HepG2 (cell line): ENCODE data around the gene TBC1D32. TPM values are rescaled to one million over a fixed set of nuclear protein-coding genes. Genes with fewer than 3 reads are reported as not detected.
"Not testable (repeated sequence)": the region's sequence is repeated elsewhere in the genome, so short reads cannot be mapped to it uniquely, and the experiment has no call there.

Source experiments
- ATAC-seq: fragments of 200-7000 bp; cut with Tn5 transposase; 3 replicates; pipeline ENCODE4 v1.9.1; 2020; ENCODE audit warnings: mild to moderate bottlenecking, moderate library complexity
- BruUV-seq: library from RNA; stranded (reverse); fragments of 400-500 nt; replicated peaks from 2 replicates; lab custom pipeline; 2021; lab: Mats Ljungman, UMichigan
- CTCF ChIA-PET: fragments of 300-600 bp; formaldehyde crosslinking; extraction: SDS; loops from one replicate; lab custom pipeline; 2021; ENCODE audit warnings: low total read pairs, inconsistent platforms, low intra/inter-chr PET ratio; lab: Yijun Ruan, JAX
- POLR2A ChIA-PET: fragments of 350-600 bp; sonication (Branson Sonifier 250); formaldehyde crosslinking; loops from one replicate; lab custom pipeline; 2020; ENCODE audit warnings: antibody characterized with exemption, inconsistent platforms; lab: Yijun Ruan, JAX
- DNase-seq: peaks from one replicate; pipeline ENCODE4 v3.0.0-alpha.2; 2015; ENCODE audit warnings: low spot score
- FAIRE-seq: peaks from 3 replicates; lab custom pipeline; 2011; peaks lifted over from hg19 to GRCh38; lab: Jason Lieb, UNC
- H2AFZ ChIP-seq: one replicate; pipeline ENCODE4 v1.6.1; 2011; ENCODE audit warnings: low read length, inconsistent platforms
- H3K27ac ChIP-seq: fragments of 300-600 bp; 3 replicates; pipeline ENCODE4 v1.8.0; 2011; ENCODE audit warnings: mixed run types, mild to moderate bottlenecking, mixed read lengths, low read length, inconsistent platforms; ENCODE audit not compliant: insufficient read depth; ENCODE audit errors: extremely low read length
- H3K27me3 ChIP-seq, 2 experiments: fragments of 200-600 bp in 1 of 2; 2 replicates in 1 of 2; 3 replicates in 1 of 2; pipeline versions ENCODE4 v1.6.0 to v1.8.0; 2011; ENCODE audit warnings: low read length in 2 of 2, mild to moderate bottlenecking in 2 of 2, moderate library complexity in 2 of 2, inconsistent platforms in 1 of 2; ENCODE audit not compliant: insufficient read depth in 2 of 2, control insufficient read depth in 1 of 2
- H3K36me3 ChIP-seq, 2 experiments: fragments of 200-600 bp in 1 of 2; replicated peaks in 1 of 2; 2 replicates in 1 of 2; 3 replicates in 1 of 2; pipeline versions ENCODE4 v1.5.1 to v1.8.0; 2011; ENCODE audit warnings: low read length in 2 of 2, inconsistent platforms in 1 of 2; ENCODE audit not compliant: insufficient read depth in 2 of 2, control insufficient read depth in 1 of 2
- H3K4me1 ChIP-seq: 2 replicates; pipeline ENCODE4 v1.5.1; 2012; ENCODE audit warnings: low read length, inconsistent platforms; ENCODE audit not compliant: insufficient read depth
- H3K4me2 ChIP-seq: 2 replicates; pipeline ENCODE4 v1.6.0; 2011; ENCODE audit warnings: low read depth, low read length, inconsistent platforms
- H3K4me3 ChIP-seq, 3 experiments: fragments of 200-600 bp in 1 of 3; sonication (generic), shearing (Covaris generic) in 1 of 3; replicated peaks in 1 of 3; 2 replicates each; pipeline ENCODE4 v1.5.1; 2011 to 2016; ENCODE audit warnings: low read length in 3 of 3, inconsistent platforms in 2 of 3, low read depth in 2 of 3, mild to moderate bottlenecking in 2 of 3, control low read depth in 1 of 3, mixed read lengths in 1 of 3; ENCODE audit not compliant: insufficient read depth in 1 of 3
- H3K79me2 ChIP-seq: one replicate; pipeline ENCODE4 v1.6.1; 2011; ENCODE audit warnings: low read length, inconsistent platforms; ENCODE audit not compliant: insufficient read depth
- H3K9ac ChIP-seq: 2 replicates; pipeline ENCODE4 v1.6.0; 2011; ENCODE audit warnings: mild to moderate bottlenecking, low read depth, low read length, inconsistent platforms; ENCODE audit not compliant: insufficient read depth
- H3K9me3 ChIP-seq: 2 replicates; pipeline ENCODE4 v1.5.1; 2012; ENCODE audit warnings: mild to moderate bottlenecking, low read length
- H4K20me1 ChIP-seq: 2 replicates; pipeline ENCODE4 v1.6.0; 2011; ENCODE audit warnings: inconsistent platforms, mild to moderate bottlenecking, low read length, moderate library complexity; ENCODE audit not compliant: insufficient read depth
- WGBS: methylation state at CpG from one replicate; pipeline ENCODE4 v1.1.6; 2017; ENCODE audit warnings: low lambda C conversion rate; 5-methylcytosine and 5-hydroxymethylcytosine counted together
- in situ Hi-C: cut with HindIII; loops from 2 replicates; pipeline ENCODE4 v1.10.0; 2017; ENCODE audit warnings: low pct_unique_long_range_greater_than_20kb; ENCODE audit not compliant: extremely low pct_ligation_motif_present
- intact Hi-C: fragments of 100-400 bp; cut with micrococcal nuclease; formaldehyde crosslinking; loops from one replicate; pipeline ENCODE4 v1.10.0; 2022; ENCODE audit not compliant: unreplicated experiment
- polyA plus RNA-seq, 8 experiments: library from polyadenylated mRNA; depleted of rRNA in 3 of 8; stranded (reverse) in 7 of 8; unstranded in 1 of 8; fragments of >200 nt; fragmentation: Illumina TruSeq in 4 of 8; extraction: Trizol in 4 of 8; gene quantifications; 2 replicates each; pipeline versions ENCODE4 v1.2.1 to v1.2.3, GENCODE V29; 2011 to 2016; ENCODE audit warnings: low read depth in 4 of 8, missing spikeins in 1 of 8, mixed read lengths in 1 of 8; ENCODE audit not compliant: insufficient read depth in 1 of 8
- total RNA-seq, 5 experiments: library from RNA; depleted of rRNA; stranded (reverse); fragments of >200 nt; fragmentation: Illumina TruSeq; extraction: Trizol; gene quantifications; 2 replicates each; pipeline ENCODE4 v1.2.3, GENCODE V29; 2016; ENCODE audit warnings: low read depth in 1 of 5
- TF ChIP-seq, protein P1 (sequence below): sonication (generic); formaldehyde crosslinking; IDR thresholded peaks from 2 replicates; pipeline ENCODE4 v1.4.0; 2020; ENCODE audit warnings: missing genetic modification reagents

The TBC1D32 gene
- total and polyA plus RNA-seq, 2 of the 13 experiments (the other 11 are each of a cell fraction or from before 2014, with no cell fraction given): 2.0 to 4.8 TPM

DNA sequence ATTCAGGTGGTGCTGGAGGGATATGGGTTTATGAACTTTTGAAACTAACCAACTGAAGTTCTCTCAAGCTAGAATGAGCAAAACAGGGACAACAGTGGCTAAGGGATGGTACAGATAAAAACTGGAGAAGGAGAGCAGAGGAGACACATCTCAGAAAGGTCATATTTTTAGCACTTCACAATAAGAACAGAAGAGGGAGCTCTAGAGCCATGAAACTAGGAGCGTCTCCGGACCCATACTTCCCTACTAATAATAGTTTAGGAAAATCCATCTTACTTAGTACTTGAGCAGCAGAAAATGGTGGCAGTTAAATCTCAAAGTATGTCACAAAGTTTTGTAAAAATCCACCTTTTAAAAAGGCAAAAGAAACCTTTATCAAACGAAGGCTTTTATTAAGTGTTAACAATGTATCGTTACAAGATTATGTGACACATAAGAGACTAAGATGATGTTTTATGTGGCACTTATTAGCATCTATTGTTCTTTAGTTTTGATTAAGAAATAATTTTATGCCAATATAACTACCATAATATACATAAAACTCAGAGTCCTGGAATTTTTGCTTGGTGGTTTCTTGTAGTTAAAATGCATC lies 278.6 kb downstream of the TBC1D32 start (continued):
- TF ChIP-seq, protein P1, sequence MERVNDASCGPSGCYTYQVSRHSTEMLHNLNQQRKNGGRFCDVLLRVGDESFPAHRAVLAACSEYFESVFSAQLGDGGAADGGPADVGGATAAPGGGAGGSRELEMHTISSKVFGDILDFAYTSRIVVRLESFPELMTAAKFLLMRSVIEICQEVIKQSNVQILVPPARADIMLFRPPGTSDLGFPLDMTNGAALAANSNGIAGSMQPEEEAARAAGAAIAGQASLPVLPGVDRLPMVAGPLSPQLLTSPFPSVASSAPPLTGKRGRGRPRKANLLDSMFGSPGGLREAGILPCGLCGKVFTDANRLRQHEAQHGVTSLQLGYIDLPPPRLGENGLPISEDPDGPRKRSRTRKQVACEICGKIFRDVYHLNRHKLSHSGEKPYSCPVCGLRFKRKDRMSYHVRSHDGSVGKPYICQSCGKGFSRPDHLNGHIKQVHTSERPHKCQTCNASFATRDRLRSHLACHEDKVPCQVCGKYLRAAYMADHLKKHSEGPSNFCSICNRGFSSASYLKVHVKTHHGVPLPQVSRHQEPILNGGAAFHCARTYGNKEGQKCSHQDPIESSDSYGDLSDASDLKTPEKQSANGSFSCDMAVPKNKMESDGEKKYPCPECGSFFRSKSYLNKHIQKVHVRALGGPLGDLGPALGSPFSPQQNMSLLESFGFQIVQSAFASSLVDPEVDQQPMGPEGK (CRISPR knock-in tag): no peak

DNA sequence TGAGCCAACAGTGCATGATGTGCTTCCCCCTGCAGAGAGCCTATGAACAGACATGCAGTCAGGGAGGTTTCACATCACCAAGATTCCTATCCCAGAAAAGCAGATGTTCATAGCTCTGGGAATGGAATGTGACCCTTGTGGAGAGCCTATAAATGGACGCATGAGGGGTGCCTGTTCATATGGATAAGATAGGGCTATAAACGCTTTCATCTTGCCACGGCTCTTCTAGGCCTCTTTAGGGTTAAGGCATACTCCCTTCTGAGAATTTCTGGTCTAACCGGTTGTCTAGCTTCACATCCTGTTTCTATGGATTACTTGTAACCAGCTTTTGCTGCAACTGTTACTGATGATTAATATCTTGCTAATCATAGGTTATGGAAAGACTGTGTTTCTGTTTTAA lies 285.7 kb downstream of the TBC1D32 start:
- in situ Hi-C loops, BruUV-seq, intact Hi-C loops, DNase-seq, H3K9me3 ChIP-seq, H3K4me2 ChIP-seq, H3K79me2 ChIP-seq, CTCF ChIA-PET, H3K27ac ChIP-seq, H3K4me1 ChIP-seq, H2AFZ ChIP-seq, H3K36me3 ChIP-seq, ATAC-seq, H3K9ac ChIP-seq, H3K27me3 ChIP-seq, POLR2A ChIA-PET, H3K4me3 ChIP-seq, H4K20me1 ChIP-seq, FAIRE-seq: not testable (repeated sequence)
- WGBS: 21% methylated on average over 4 of the region's 4 CpGs

DNA sequence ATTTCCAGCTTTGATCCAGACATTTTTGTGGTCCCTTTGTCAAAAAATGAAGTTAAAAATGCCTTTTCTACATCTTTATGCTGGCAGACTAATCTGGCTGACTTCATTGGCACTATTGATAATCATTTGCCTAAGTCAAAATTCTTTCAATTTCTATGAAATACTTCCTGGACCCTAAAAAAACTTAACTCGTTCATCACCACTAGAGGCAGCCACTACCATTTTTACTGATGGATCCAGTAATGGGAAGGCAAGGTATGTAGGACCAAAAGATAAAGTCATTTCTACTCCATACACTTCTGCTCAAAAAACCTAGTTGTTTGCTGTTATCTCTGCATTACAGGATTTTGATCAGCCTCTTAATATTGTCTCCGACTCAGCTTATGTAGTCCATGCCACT lies 289.4 kb downstream of the TBC1D32 start:
- not testable (repeated sequence) for ATAC-seq

More for the DNA sequence above, 289.4 kb downstream of the TBC1D32 start:
- H2AFZ ChIP-seq, H3K27me3 ChIP-seq, H3K79me2 ChIP-seq, H3K9me3 ChIP-seq, intact Hi-C loops, in situ Hi-C loops, CTCF ChIA-PET, H3K36me3 ChIP-seq, H3K9ac ChIP-seq, H3K4me2 ChIP-seq, DNase-seq, POLR2A ChIA-PET, FAIRE-seq, H3K4me3 ChIP-seq, BruUV-seq, H3K27ac ChIP-seq, H4K20me1 ChIP-seq: not testable (repeated sequence)
- H3K4me1 ChIP-seq: peaks cover 10% of the 10 kb centered on the region; the same call in 1 of the 2 replicates
- 16% methylated on average over 2 of the region's 2 CpGs for WGBS
